WTC11 (cell line): ENCODE data around the gene ETNK1.

Experiments
- ATF3 ChIP-seq: sonication (generic); formaldehyde crosslinking; conservative IDR thresholded peaks from 2 replicates; pipeline ENCODE4 v1.8.1; 2022; ENCODE audit warnings: mild to moderate bottlenecking, missing genetic modification reagents
- CTCF ChIP-seq: fragments of 200-600 bp; IDR thresholded peaks from 2 replicates; pipeline ENCODE4 v1.8.0; 2022; ENCODE audit warnings: antibody characterized with exemption
- E2F1 ChIP-seq: sonication (generic); formaldehyde crosslinking; IDR thresholded peaks from 2 replicates; pipeline ENCODE4 v1.8.0; 2022; ENCODE audit warnings: mild to moderate bottlenecking, missing genetic modification reagents
- FOXJ3 ChIP-seq: sonication (generic); formaldehyde crosslinking; IDR thresholded peaks from 2 replicates; pipeline ENCODE4 v1.9.0; 2021; ENCODE audit warnings: missing genetic modification reagents, mild to moderate bottlenecking, borderline replicate concordance
- GRHL2 ChIP-seq: fragments of 250-450 bp; sonication (Bioruptor Pico); IDR thresholded peaks from 2 replicates; pipeline ENCODE4 v1.8.0; 2022; ENCODE audit warnings: mild to moderate bottlenecking, moderate library complexity; ENCODE audit not compliant: insufficient replicate concordance, severe bottlenecking
- HMGXB4 ChIP-seq: sonication (generic); formaldehyde crosslinking; IDR thresholded peaks from 2 replicates; pipeline ENCODE4 v1.8.1; 2023; ENCODE audit warnings: mild to moderate bottlenecking, moderate library complexity, missing genetic modification reagents
- MAX ChIP-seq: sonication (generic); formaldehyde crosslinking; IDR thresholded peaks from 2 replicates; pipeline ENCODE4 v1.8.0; 2022; ENCODE audit warnings: mild to moderate bottlenecking, missing genetic modification reagents
- SMAD4 ChIP-seq: sonication (generic); formaldehyde crosslinking; IDR thresholded peaks from 2 replicates; pipeline ENCODE4 v1.8.0; 2022; ENCODE audit warnings: mild to moderate bottlenecking, missing genetic modification reagents
- SP1 ChIP-seq: sonication (generic); formaldehyde crosslinking; conservative IDR thresholded peaks from 2 replicates; pipeline ENCODE4 v1.8.1; 2022; ENCODE audit warnings: missing genetic modification reagents
- TCF7 ChIP-seq: sonication (generic); formaldehyde crosslinking; IDR thresholded peaks from 2 replicates; pipeline ENCODE4 v1.8.0; 2022; ENCODE audit warnings: mild to moderate bottlenecking, low read depth, missing genetic modification reagents, moderate library complexity
- TP53 ChIP-seq: sonication (generic); formaldehyde crosslinking; IDR thresholded peaks from 2 replicates; pipeline ENCODE4 v1.8.1; 2023; ENCODE audit warnings: mild to moderate bottlenecking, missing genetic modification reagents
- ZNF317 ChIP-seq: sonication (generic); formaldehyde crosslinking; IDR thresholded peaks from 2 replicates; pipeline ENCODE4 v1.8.1; 2023; ENCODE audit warnings: low read depth, mild to moderate bottlenecking, moderate library complexity, missing genetic modification reagents, borderline replicate concordance

GRCh38 chr12:22610131-22610530, 14.8 kb upstream of the ETNK1 start:
- no peak for TF ChIP-seq E2F1 (CRISPR knock-in tag)
- TF ChIP-seq SP1 (CRISPR knock-in tag), result no peak
- no peak for TF ChIP-seq GRHL2 (CRISPR knock-in tag)
- TF ChIP-seq CTCF, result no peak
- no peak for TF ChIP-seq MAX
- no peak for TF ChIP-seq FOXJ3 (CRISPR knock-in tag)
- TF ChIP-seq ZNF317 (CRISPR knock-in tag), result no peak
- TF ChIP-seq ATF3, result no peak
- no peak for TF ChIP-seq HMGXB4 (CRISPR knock-in tag)
- no peak for TF ChIP-seq TP53
- no peak for TF ChIP-seq TCF7
- TF ChIP-seq SMAD4 (CRISPR knock-in tag), result no peak
